ENCODE measurements around the gene PFN1. TPM values are rescaled to one million over a fixed set of nuclear protein-coding genes. Genes with fewer than 3 reads are reported as not detected.

The PFN1 gene
- total RNA-seq, result 218 TPM
- long read RNA-seq, transcript PFN1-201 (3 exons, 1,291 nt), result major isoform, 111 of 114 reads
- long read RNA-seq, partial matches to known transcripts, result 1 of 114 reads
- long read RNA-seq, other reads (novel, unspliced or antisense), result 1 of 114 reads

DNA sequence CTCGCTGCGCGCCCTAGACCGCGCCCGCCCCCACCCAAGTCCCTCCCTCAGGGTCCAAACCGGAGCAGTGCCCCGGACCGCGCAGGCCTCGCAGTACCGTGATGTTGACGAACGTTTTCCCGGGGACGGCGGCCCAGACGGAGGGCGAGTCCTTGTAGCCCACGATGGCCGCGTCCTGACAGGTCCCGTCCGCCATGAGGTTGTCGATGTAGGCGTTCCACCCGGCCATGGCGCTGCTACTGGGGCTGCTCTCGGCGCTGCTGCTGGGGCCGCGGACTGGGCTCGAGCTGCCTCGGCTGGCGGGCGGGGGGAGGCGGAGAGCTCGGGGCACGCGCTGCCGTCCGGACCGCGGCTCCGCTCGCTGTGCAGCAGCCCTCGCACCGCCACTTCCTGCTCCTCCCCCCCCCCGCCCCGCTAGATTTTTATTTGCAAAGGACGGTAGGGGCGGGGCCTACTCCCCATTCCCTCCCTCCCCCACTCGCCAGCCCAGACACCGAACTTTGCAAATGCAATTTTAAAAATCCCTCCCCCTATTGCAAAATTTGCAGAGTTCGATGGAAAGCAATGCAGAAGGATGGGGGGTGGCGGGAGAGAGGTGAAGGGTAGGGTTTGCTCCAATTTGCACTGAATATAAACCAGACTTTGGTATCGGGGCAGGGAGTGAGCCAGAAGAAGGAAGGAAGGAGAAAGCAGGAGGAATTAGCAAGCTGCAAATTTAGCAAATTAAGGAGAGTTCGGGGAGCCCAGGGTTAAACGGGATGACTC lies at the start of gene PFN1:
PFN1 (minus strand) TSS at position 365 of the 765 bp plus-strand sequence; CDS start at position 229, 136 bp downstream.
- ATAC-seq (peak; percentile 81), DNase-seq (ENCODE audit: missing footprints) (peak; percentile 94)
- intact Hi-C loops (cut with DNase I), result loop anchor here (1.0 to 5.0 kb wide), 3 partner anchors 8 to 39 kb away; partner anchors contain the start of genes CAMTA2, RNF167, SLC25A11 and SPAG7

DNA sequence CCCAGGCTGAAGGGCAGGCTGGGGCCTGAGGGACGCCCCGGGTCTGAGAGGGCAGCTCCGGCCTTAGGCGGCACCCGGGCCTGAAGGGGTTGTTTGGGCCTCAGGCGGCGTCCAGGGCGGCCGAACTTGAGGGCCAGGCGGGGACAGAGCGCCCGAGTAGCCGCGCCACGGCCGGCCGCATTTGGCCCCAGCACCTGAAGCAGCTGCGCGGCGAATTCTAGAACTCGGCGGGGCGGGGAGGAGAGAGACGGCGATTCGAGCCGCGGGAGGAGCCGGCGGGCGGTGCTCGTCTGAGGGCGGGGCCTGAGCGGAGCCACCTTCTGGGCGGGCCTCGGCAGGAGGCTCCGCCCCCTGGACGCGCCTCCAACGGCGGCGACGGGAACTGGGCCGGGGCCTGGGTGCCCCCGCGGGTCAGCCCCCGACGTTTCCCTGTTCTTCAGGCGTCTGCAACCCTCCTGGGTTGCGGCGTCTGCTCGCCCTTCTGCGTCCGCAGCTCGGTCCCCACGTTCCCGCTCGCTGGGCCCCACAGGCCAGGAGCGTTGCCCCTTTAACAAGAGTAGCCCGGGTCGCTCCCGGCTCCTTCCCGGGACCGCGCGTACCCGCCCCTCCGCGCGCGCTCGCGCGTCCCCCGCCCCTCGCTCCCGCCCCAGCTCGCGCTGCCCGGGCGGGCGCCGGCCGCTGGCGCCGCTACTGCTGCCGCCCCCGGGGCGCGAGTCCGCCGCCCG lies 49.1 kb upstream of the PFN1 start, which contains the start of the genes INCA1 and KIF1C:
INCA1 (minus strand) TSS at position 221 of the 725 bp plus-strand sequence. CDS start 3,085 bp downstream, outside the sequence.
KIF1C (plus strand) TSS at position 649 of the 725 bp plus-strand sequence. CDS start 2,297 bp downstream, outside the sequence.
- ATAC-seq (peak; percentile 91), DNase-seq (ENCODE audit: missing footprints) (peak; percentile 97)
- intact Hi-C loops (cut with DNase I), result no loop called here

DNA sequence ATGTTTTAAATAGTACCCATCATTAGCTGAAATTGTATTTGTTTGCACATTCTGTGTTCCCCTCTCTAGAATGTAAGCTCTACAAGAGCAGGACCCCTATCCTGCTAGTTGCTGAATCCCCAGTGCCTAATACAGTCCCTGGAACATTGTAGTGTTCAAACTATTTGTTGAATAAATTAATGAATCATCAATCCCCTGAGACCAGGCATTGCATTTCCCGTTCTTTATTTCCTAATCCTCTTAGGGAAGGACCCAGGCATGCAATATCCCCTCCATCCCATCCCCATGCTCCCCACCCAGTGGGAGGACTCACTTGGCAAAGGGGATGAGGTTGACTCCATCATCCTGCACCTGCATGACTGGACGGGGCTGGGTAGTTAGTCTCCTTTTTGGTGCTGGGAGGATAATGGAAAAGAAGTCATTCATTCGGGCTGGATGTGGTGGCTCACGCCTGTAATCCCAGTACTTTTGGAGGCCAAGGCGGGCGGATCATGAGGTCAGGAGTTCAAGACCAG lies 45.8 kb upstream of the PFN1 start:
- ATAC-seq, result no peak
- intact Hi-C loops (cut with DNase I), result no loop called here

DNA sequence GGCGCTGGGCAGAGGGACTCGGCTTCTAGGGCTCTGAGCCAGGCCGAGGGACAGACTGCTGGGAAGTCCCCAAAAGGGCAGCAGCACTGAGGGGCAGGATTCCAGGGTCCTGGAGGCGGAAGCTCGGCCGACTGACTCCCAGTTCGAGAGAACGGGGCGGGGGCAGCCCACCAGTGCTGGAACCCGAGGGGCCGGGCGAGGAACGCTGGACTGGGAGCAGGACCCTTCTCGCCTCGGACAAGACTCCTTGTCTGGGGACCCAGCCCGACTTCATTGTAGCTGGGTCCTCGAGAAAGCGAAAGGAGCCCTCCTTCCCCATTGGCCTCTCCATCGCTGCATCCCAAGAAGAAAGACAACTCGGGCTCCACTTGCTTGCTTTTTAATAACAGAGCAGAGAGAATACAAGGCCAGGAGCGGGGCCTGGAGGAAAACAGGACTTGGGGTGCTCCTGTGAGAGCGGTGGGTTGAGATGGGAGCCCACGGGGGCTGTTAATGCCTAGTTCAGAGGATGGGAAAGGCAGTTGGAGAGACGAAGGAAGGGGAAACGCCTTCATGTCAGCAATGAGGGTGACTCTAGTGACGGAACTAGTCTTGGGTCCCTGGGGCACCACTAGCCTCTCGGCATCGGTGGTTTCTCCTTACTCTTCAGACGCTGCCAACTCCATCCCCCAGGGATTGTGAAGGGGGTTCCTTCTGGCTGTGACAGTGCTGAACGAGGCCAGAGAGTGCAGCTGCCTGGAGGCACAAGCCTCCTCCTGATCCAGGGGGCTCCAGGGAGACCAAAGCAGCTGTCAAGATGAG lies 39.6 kb upstream of the PFN1 start:
- intact Hi-C loops (cut with DNase I), result loop anchor here (1.0 to 5.0 kb wide), 3 partner anchors 20 to 79 kb away; partner anchors contain the start of gene PFN1
- no peak for DNase-seq (ENCODE audit: missing footprints)
- ATAC-seq, result peak; percentile 43

More for the DNA sequence above, 45.8 kb upstream of the PFN1 start:
- no peak for DNase-seq (ENCODE audit: missing footprints)

DNA sequence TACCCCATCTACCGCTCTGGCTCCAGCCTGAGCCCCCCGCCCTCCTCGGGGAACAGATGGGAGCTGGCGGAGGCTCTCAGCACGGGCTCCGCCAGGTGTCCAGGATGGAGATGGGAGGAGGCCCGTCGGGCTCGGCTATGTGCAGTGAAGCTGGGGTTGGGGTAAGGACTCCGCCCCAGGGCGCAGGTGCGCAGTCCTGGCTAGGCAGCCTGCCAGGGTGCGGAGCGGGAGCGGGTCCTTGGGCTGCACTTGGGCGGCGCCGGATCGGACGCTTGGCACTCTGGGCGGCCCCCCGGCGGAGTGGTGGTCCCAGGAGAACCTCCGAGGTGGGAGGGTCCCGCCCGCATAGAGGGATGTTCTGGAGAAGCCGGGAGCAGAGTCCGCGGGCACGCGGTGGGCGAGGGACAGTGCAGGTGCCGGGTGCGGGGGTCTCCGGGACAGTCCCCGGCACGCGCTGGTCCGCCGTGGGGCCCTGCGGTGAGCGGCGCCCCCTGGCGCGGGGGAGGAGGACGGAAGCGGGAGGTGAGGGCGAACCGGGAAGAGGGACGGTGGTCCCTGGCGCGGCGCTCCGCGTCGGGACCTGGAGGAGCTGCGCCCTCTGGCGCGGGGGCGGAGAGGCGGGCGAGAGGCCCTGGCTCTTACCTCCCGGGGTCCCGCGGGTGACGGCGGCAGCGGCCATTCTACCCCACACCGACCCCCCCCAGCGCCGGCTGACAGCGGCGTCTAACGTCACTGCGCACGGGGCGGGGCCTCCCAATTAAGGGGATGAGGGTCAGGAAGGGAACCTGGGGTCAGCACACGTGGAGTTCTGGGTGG lies 38.8 kb upstream of the PFN1 start, which contains the start of gene CAMTA2:
CAMTA2 (minus strand) TSS at position 725 of the 816 bp plus-strand sequence. CDS start 1,453 bp downstream, outside the sequence.
- DNase-seq (ENCODE audit: missing footprints) (peak; percentile 97), ATAC-seq (peak; percentile 93)
- intact Hi-C loops (cut with DNase I), result loop anchor here (1.0 to 5.0 kb wide), 3 partner anchors 19 to 78 kb away; partner anchors contain the start of gene PFN1

DNA sequence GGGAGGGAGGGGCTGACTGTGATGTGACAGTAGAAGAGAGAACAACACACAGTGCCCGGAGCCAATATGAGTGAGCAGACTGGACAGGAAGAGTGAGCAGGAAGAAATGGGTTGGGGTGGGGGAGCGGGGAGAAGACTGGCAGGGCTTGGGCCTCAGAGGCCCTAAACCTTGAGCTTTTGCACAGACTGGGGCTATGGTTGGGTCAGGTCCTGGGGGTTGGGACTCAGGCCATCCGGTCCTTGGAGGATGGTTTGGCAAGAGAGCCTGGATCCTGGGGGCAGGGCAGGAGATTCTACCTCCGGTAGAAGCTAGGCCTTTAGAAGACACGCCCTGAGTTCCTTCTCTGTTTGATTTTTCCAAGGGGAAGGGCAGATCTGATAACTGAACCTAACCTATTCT lies 38.1 kb upstream of the PFN1 start:
- ATAC-seq (no peak), DNase-seq (ENCODE audit: missing footprints) (no peak)
- intact Hi-C loops (cut with DNase I), result loop anchor here (5.0 kb wide), 1 partner anchor 39 kb away; the partner anchor contains the start of gene PFN1

DNA sequence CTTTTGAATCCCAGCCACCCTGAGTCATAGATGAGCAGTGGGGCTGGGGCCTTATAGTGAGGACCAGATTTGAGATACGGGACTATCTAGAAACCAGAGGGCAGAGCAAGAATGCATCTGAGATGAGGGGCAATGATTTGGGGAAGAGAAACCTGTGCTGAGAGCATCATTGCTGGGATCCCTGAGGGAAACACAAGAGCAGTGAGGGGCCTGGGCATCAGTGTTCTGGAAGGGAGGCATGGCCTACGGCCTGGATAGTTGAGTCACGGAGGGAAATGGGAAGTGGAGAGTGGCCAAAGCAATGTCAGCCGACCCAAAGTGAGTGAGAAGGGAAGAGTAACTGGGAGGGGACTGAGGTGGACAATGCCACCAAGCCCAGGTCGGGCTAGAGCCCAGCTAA lies 34.0 kb upstream of the PFN1 start:
- intact Hi-C loops (cut with DNase I), result no loop called here
- ATAC-seq (no peak), DNase-seq (ENCODE audit: missing footprints) (no peak)

DNA sequence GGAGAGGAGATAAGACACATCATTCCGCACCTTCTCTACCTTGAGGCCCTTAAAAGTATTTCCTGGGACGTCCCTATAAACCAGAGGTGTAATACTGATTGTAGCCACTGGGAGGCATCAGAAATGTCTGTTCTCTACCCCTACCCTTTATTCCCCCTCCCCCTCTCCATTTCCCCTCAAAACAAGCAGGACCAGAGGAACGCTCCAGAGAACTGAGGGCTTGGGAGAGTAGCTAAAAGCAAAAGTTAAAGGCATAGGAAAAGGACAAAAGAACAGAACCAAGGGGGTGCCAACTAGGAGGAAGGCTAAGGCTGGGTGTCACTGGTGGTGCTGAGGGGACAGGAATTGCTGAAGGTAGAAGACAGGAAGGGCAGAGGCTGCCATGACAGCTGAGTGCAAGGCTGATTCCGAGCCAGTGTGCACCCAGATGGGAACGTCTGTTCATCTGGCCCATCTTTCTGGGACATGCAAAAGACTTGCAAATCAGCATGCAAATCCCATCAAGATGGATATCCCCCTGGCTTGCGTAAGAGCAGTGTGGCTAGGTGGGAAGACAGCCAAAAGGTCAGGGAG lies 32.4 kb upstream of the PFN1 start:
- no peak for DNase-seq (ENCODE audit: missing footprints)
- ATAC-seq, result no peak
- intact Hi-C loops (cut with DNase I), result loop anchor here (2.0 kb wide), 1 partner anchor 82 kb away; no protein-coding TSS in a partner anchor

DNA sequence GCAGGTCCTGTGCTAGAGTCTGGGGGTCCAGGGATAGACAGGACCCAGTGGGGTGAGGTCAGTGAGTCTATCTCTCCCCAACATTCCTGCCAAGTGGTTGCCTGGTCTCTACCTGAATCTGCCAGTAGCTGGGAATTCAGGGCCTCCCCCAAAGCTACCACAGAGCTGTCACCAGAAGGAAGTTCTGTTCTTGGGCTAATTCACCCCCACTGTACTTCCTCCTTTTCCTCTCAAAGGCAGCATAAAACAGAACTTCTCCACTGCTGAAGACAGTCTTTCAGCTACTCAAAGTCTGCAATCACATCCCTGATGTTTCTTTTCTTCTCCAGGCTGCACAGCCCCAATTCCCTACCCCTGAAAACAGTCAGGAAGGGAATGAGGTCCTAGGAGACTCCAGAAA lies 30.4 kb upstream of the PFN1 start:
- no peak for ATAC-seq
- no peak for DNase-seq (ENCODE audit: missing footprints)
- intact Hi-C loops (cut with DNase I), result no loop called here

DNA sequence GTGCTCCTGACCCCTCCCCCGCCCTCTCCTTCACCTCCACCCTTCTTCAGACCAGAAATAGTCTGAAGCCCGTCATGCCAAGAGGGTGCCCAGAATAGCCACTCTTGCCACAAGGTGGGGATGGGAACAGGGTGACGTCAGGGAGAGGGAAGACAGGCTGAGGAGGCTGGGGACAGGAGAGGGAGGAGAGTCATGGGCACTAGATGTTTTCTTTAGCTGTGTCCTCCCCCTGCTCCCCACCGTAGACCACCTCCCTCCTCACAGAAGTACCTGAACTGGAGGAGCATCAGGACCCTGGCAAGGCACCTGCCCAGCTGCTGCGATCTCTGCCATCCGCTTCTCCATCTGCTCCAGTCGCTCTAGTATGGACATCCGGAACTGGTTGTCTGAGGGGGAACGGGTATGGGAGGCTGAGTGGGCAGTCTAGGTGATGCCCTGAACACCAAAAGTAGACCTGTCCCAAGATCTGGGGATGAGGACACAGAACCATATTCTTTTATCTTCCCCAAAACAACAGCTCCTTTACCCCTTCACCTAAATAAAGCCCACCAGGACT lies 25.9 kb upstream of the PFN1 start:
- DNase-seq (ENCODE audit: missing footprints), result no peak

DNA sequence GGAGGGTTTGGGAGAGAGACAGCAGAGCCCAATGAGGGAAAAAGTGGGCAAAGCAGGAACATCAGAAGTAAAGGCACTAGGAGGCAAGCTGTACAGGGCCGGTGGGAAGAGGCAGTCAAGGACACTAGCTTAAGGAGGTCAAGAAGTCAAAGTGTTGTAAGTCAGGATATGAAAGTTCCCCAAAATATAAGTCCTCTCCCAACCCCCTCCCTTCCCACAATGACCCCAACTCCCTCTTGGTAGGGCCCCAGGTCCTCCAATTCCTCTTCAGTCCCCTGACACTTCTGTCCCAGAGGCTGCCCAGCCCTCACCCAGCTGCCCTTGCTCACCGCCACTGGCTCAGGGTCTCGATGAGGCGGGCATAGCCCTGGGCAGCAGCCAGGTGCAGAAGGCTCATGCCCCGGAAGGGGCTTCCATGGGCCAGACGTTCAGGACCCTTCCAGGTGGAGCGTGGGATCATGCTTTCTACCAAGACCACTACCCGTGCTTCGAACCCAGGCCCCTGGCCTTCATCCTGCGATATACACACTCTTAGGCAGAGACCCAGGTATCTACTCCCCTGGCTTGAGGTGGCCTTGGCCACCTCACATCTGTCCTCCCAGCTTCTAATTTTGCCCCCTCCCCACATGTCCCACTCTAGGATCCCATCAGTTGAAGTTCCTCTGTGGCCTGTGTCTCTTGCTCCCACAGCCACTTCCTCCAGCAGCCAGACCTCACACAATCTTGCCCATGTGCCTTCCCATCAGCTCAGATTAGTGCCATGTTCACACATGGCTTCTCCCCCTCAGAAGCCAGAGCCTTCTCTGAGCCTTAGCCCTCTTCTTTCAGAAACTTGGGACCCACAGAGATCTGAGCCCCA lies 25.2 kb upstream of the PFN1 start:
- peak; percentile 0 for ATAC-seq
- intact Hi-C loops (cut with DNase I), result no loop called here
- DNase-seq (ENCODE audit: missing footprints), result no peak

More for the DNA sequence above, 25.9 kb upstream of the PFN1 start:
- peak; percentile 71 for ATAC-seq
- intact Hi-C loops (cut with DNase I), result no loop called here

DNA sequence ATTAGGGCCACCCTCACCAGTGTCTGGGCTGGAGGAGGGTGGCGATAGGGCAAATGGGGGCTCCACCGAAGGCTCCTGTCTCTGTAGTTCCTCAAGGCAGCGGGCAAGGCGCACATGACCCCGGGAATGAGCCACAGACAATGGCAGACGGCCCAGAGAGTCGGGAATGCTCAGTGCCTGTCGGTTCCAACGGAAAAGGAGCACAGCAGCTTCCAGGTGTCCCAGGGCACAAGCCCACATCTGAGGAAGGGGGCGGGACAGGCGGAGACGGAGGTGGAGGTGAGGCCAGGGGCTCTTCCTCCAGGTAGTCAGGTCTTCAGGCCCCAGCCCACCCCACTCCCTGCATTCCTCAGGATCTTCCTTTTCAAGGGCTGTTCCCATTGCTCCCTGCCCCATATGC lies 24.4 kb upstream of the PFN1 start:
- DNase-seq (ENCODE audit: missing footprints) (no peak), ATAC-seq (no peak)
- intact Hi-C loops (cut with DNase I), result no loop called here

DNA sequence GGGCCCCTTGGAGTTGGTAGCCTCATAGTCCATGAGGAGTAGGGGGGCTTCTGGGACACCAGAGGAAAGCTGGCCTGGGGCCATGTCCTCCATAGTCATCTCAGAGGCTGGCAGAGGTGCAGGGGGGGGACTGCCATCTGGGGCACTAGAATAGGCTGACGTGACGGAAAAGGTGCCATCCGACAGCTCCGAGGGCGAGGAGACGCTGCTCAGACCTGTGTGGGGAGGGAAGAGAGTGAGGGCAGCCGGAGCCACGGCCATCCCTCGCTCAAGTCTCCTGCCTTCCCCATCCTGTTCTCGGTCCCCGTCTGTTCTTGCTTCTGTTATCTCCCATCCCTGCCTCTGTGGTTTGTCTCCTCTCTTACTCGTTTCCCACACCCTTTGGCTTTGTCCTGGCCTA lies 24.0 kb upstream of the PFN1 start:
- no peak for DNase-seq (ENCODE audit: missing footprints)
- intact Hi-C loops (cut with DNase I), result no loop called here
- no peak for ATAC-seq

DNA sequence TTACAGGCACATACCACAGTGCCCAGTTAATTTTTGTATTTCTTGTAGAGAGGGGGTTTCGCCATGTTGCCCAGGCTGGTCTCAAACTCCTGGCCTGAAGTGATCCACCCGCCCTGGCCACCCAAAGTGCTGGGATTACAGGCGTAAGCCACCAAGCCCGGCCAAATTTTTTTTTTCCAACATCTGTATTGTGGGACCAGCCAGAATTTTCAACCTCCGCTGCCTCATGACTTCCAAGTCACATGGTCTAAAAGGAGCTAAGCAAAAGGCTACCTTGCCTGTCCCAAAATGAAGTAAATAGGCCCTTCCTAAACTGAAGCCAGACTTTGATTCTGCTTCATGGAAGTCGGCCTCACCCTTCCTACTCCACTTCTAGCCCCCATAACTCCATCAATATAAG lies 23.5 kb upstream of the PFN1 start:
- intact Hi-C loops (cut with DNase I), result no loop called here
- DNase-seq (ENCODE audit: missing footprints) (no peak), ATAC-seq (no peak)

DNA sequence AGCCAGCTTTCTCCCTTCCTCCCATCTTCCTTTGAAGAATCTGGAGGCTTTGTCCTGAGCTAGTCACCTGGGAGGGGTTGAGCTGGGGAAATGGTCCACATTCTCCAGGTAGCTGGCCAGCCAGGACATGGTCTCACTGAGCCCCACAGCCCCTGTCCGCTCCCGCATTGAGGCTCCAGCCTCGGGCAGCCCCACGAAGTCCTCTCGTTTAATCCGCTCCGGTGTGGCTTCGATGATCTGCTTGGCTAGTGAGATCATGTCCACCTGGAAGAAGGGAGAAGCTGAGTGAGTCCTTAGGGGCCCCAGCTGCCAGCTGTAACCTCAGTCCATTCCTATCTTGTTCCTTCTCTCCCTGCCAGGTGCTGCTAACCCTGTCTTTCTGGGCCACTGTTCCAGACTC lies 21.9 kb upstream of the PFN1 start:
- ATAC-seq (no peak), DNase-seq (ENCODE audit: missing footprints) (no peak)
- intact Hi-C loops (cut with DNase I), result no loop called here

Measured in Right ventricle myocardium inferior (tissue), 1 donor.